Activated CD4-positive, alpha-beta T cell treated with anti-CD3 and anti-CD28 coated beads for 24 hours (primary cell): ENCODE data around the gene AOAH.

ENCODE experiments used
- DNase-seq, 2 donors: peaks; one replicate each; pipeline ENCODE4 v3.0.0-alpha.2; 2020; ENCODE audit warnings: low read depth in 2 of 2

The AOAH gene

GRCh38 chr7:36723951-36724664 is at the start of gene AOAH:
Gene AOAH (minus strand): TSS chr7:36724494. CDS start chr7:36724148, 346 bp downstream.
- peak; percentile 41 to 47 for DNase-seq

- no peak for DNase-seq
Observed at GRCh38 chr7:36766451-36766850, 42.2 kb upstream of the AOAH start.

- DNase-seq: no peak
Observed at GRCh38 chr7:36765605-36766004, 41.3 kb upstream of the AOAH start.

GRCh38 chr7:36764929-36765328 is 40.6 kb upstream of the AOAH start:
- DNase-seq: no peak

GRCh38 chr7:36763132-36763816 is 39.0 kb upstream of the AOAH start:
- no peak for DNase-seq

- DNase-seq: no peak
Observed at GRCh38 chr7:36762394-36762793, 38.1 kb upstream of the AOAH start.

GRCh38 chr7:36761835-36762234 is 37.5 kb upstream of the AOAH start:
- DNase-seq: no peak

GRCh38 chr7:36760856-36761762 is 36.8 kb upstream of the AOAH start:
- DNase-seq: no peak

GRCh38 chr7:36758879-36759278 is 34.6 kb upstream of the AOAH start:
- DNase-seq: no peak

GRCh38 chr7:36755484-36755883 is 31.2 kb upstream of the AOAH start:
- DNase-seq: no peak

GRCh38 chr7:36752026-36752711 is 27.9 kb upstream of the AOAH start:
- DNase-seq: no peak

GRCh38 chr7:36750451-36750850 is 26.2 kb upstream of the AOAH start:
- DNase-seq: no peak

GRCh38 chr7:36749282-36749960 is 25.1 kb upstream of the AOAH start:
- DNase-seq: no peak

GRCh38 chr7:36748017-36748487 is 23.8 kb upstream of the AOAH start:
- DNase-seq: no peak

GRCh38 chr7:36747280-36748016 is 23.2 kb upstream of the AOAH start:
- no peak for DNase-seq

GRCh38 chr7:36746347-36746746 is 22.1 kb upstream of the AOAH start:
- no peak for DNase-seq

- no peak for DNase-seq
Observed at GRCh38 chr7:36742911-36743775, 18.8 kb upstream of the AOAH start.

- DNase-seq: no peak
Observed at GRCh38 chr7:36741866-36742265, 17.6 kb upstream of the AOAH start.

- no peak for DNase-seq
Observed at GRCh38 chr7:36739351-36739750, 15.1 kb upstream of the AOAH start.

- no peak for DNase-seq
Observed at GRCh38 chr7:36736899-36737211, 12.6 kb upstream of the AOAH start.
